Endothelial cell of umbilical vein (primary cell): Measurements from ENCODE around the gene GALNT14. TPM values are rescaled to one million over a fixed set of nuclear protein-coding genes. Genes with fewer than 3 reads are reported as not detected.

Experiments
- BruUV-seq: library from RNA; stranded (reverse); fragments of 400-500 nt; replicated peaks from 2 replicates; lab custom pipeline; 2021; lab: Mats Ljungman, UMichigan
- CTCF ChIA-PET: fragments of 300-600, 350-600 bp; sonication (Branson Sonifier 250); formaldehyde crosslinking; loops from one replicate; lab custom pipeline; 2021; ENCODE audit warnings: antibody characterized with exemption, inconsistent platforms; lab: Charles Lee
- POLR2A ChIA-PET: fragments of 300-600, 350-600 bp; sonication (Branson Sonifier 250); formaldehyde crosslinking; loops from one replicate; lab custom pipeline; 2021; ENCODE audit warnings: antibody characterized with exemption, inconsistent platforms; lab: Charles Lee
- DNase-seq: peaks from one replicate; pipeline ENCODE4 v3.0.0-alpha.2; 2011; ENCODE audit warnings: low read depth, low spot score
- FAIRE-seq: peaks from 2 replicates; lab custom pipeline; 2011; peaks lifted over from hg19 to GRCh38; lab: Jason Lieb, UNC
- H2AFZ ChIP-seq: 2 replicates; pipeline ENCODE4 v1.6.0; 2012; ENCODE audit warnings: low read depth, low read length, control low read depth, inconsistent platforms
- H3K27ac ChIP-seq: 2 replicates; pipeline ENCODE4 v1.5.1; 2011; ENCODE audit warnings: low read depth, mild to moderate bottlenecking, control low read depth, low read length, moderate library complexity; ENCODE audit not compliant: insufficient read depth
- H3K27me3 ChIP-seq, 2 experiments: 2 replicates each; pipeline versions ENCODE4 v1.6.0 to v1.6.1; 2011; ENCODE audit warnings: low read length in 2 of 2, mixed read lengths in 1 of 2; ENCODE audit not compliant: control insufficient read depth in 2 of 2, insufficient read depth in 2 of 2
- H3K36me3 ChIP-seq, 2 experiments: 2 replicates in 1 of 2; 3 replicates in 1 of 2; pipeline ENCODE4 v1.5.1; 2011; ENCODE audit warnings: low read length in 2 of 2, mild to moderate bottlenecking in 1 of 2, moderate library complexity in 1 of 2; ENCODE audit not compliant: control insufficient read depth in 2 of 2, insufficient read depth in 2 of 2; ENCODE audit errors: extremely low read depth in 1 of 2
- H3K4me1 ChIP-seq: 3 replicates; pipeline ENCODE4 v1.5.1; 2011; ENCODE audit warnings: mild to moderate bottlenecking, low read length; ENCODE audit not compliant: control insufficient read depth, insufficient read depth; ENCODE audit errors: extremely low read depth
- H3K4me2 ChIP-seq: 2 replicates; pipeline ENCODE4 v1.6.1; 2011; ENCODE audit warnings: low read length, control low read depth, mixed read lengths; ENCODE audit not compliant: insufficient read depth
- H3K4me3 ChIP-seq, 3 experiments: fragments of 200-600 bp in 1 of 3; sonication (generic), shearing (Covaris generic) in 1 of 3; replicated peaks in 1 of 3; 2 replicates each; pipeline ENCODE4 v1.5.1; 2011 to 2016; ENCODE audit warnings: control low read depth in 3 of 3, low read length in 3 of 3, mild to moderate bottlenecking in 2 of 3, inconsistent platforms in 1 of 3, low read depth in 1 of 3, moderate library complexity in 1 of 3; ENCODE audit not compliant: insufficient read depth in 1 of 3
- H3K79me2 ChIP-seq: 2 replicates; pipeline ENCODE4 v1.6.0; 2012; ENCODE audit warnings: low read length, inconsistent platforms; ENCODE audit not compliant: control insufficient read depth, insufficient read depth
- H3K9ac ChIP-seq: replicated peaks from 2 replicates; pipeline ENCODE3; 2011; ENCODE audit warnings: low read length, control low read depth; ENCODE audit not compliant: insufficient read depth; ENCODE audit errors: extremely low read depth
- H3K9me1 ChIP-seq: replicated peaks from 3 replicates; pipeline ENCODE4 v1.6.0; 2011; ENCODE audit warnings: mild to moderate bottlenecking, low read length; ENCODE audit not compliant: control insufficient read depth, insufficient read depth; ENCODE audit errors: extremely low read depth
- H3K9me3 ChIP-seq: replicated peaks from 2 replicates; pipeline ENCODE4 v1.5.1; 2012; ENCODE audit warnings: low read length, inconsistent platforms; ENCODE audit not compliant: control insufficient read depth, insufficient read depth
- H4K20me1 ChIP-seq: replicated peaks from 2 replicates; pipeline ENCODE3; 2011; ENCODE audit warnings: mild to moderate bottlenecking, low read length; ENCODE audit not compliant: control insufficient read depth, insufficient read depth; ENCODE audit errors: extremely low read depth
- CTCF ChIP-seq, 2 donors: IDR thresholded peaks; 1 replicate in 1 of 2; 2 replicates in 1 of 2; pipeline ENCODE4 v1.5.1; 2011; ENCODE audit warnings: low read length in 2 of 2, mild to moderate bottlenecking in 2 of 2, moderate library complexity in 2 of 2, control low read depth in 1 of 2, inconsistent platforms in 1 of 2, low read depth in 1 of 2; ENCODE audit not compliant: insufficient read depth in 1 of 2; ENCODE audit errors: extremely low read depth in 1 of 2
- EZH2 ChIP-seq: IDR thresholded peaks from 2 replicates; pipeline ENCODE4 v1.6.1; 2012; ENCODE audit warnings: borderline replicate concordance, low read depth, mild to moderate bottlenecking, moderate library complexity, low read length, inconsistent platforms; ENCODE audit not compliant: severe bottlenecking
- FOS ChIP-seq: IDR thresholded peaks from 2 replicates; pipeline ENCODE4 v1.6.1; 2011; ENCODE audit warnings: mild to moderate bottlenecking, low read length, moderate library complexity, borderline replicate concordance; ENCODE audit not compliant: insufficient read depth
- GATA2 ChIP-seq: IDR thresholded peaks from 2 replicates; pipeline ENCODE4 v1.7.0; 2011; ENCODE audit warnings: low read depth, mild to moderate bottlenecking, moderate library complexity, mixed read lengths, low read length; ENCODE audit not compliant: insufficient read length, insufficient read depth
- JUN ChIP-seq: IDR thresholded peaks from 2 replicates; pipeline ENCODE4 v1.6.1; 2011; ENCODE audit warnings: borderline replicate concordance, low read depth; ENCODE audit not compliant: insufficient read length, insufficient read depth
- MAX ChIP-seq: IDR thresholded peaks from 2 replicates; pipeline ENCODE4 v1.6.1; 2011; ENCODE audit not compliant: insufficient read depth, insufficient read length
- MYC ChIP-seq: IDR thresholded peaks from one replicate; pipeline ENCODE4 v1.6.1; 2011; ENCODE audit warnings: mild to moderate bottlenecking, low read depth, low read length
- POLR2A ChIP-seq: IDR thresholded peaks from 2 replicates; pipeline ENCODE4 v1.6.1; 2012; ENCODE audit warnings: low read depth, mild to moderate bottlenecking, control low read depth, low read length
- POLR2AphosphoS5 ChIP-seq: IDR thresholded peaks from 2 replicates; pipeline ENCODE4 v1.6.1; 2012; ENCODE audit warnings: low read depth, mild to moderate bottlenecking, control low read depth, low read length, moderate library complexity; ENCODE audit not compliant: insufficient read depth
- dilution Hi-C: fragments of 300-500 bp; cut with MboI; formaldehyde crosslinking; loops from one replicate; pipeline ENCODE4 v1.15.0; 2019; ENCODE audit warnings: low sequenced_read_pairs; ENCODE audit not compliant: extremely low pct_ligation_motif_present
- intact Hi-C: fragments of 100-400 bp; cut with micrococcal nuclease; formaldehyde crosslinking; loops from one replicate; pipeline ENCODE4 v1.10.0; 2022
- polyA plus RNA-seq, 4 experiments: library from polyadenylated mRNA; depleted of rRNA in 3 of 4; stranded (reverse) in 3 of 4; unstranded in 1 of 4; fragments of >200 nt; gene quantifications; 2 replicates each; pipeline versions ENCODE4 v1.2.1 to v1.2.3, GENCODE V29; 2011 to 2012; ENCODE audit warnings: missing spikeins in 1 of 4
- total RNA-seq: library from RNA; stranded (reverse); gene quantifications from 2 replicates; pipeline ENCODE4 v1.2.3, GENCODE V29; 2021

Gene GALNT14
- total and polyA plus RNA-seq, 2 donors (not counting 3 experiments of a cell fraction or from before 2014, with no cell fraction given) = 0.04 to 0.40 TPM

- Histone ChIP-seq H3K4me2 (no peak overlapping the region), H4K20me1 (no peaks in the 10 kb centered on the region), H3K27ac (no peak overlapping the region), H3K79me2 (no peaks in the 10 kb centered on the region), H2AFZ (no peak overlapping the region), H3K27me3 (peaks cover 22 to 32% of the 10 kb centered on the region in 2 experiments), H3K4me3 (no peak overlapping the region), H3K9me1 (no peaks in the 10 kb centered on the region), H3K36me3 (no peaks in the 10 kb centered on the region), H3K4me1 (no peaks in the 10 kb centered on the region), H3K9ac (no peak overlapping the region), H3K9me3 (no peaks in the 10 kb centered on the region)
- intact Hi-C loops = no loop called here
- ChIA-PET POLR2A (no interaction called here), CTCF (no interaction called here)
- dilution Hi-C loops = no loop called here
- DNase-seq (no peak), FAIRE-seq (no peak)
- TF ChIP-seq GATA2 (no peak), MAX (no peak), EZH2 (no peak), MYC (no peak), CTCF (IDR thresholded peaks at IDR 0.05; ENCODE audit: extremely low read depth in 1 of 2, insufficient read depth in 1 of 2, low read depth in 1 of 2, low read length in 2 of 2) (no peak), JUN (no peak), POLR2A (no peak), FOS (no peak), POLR2AphosphoS5 (no peak)
- BruUV-seq = no TSS peak
Observed at GRCh38 chr2:31134480-31134879, 3.8 kb downstream of the GALNT14 start.
